IPS-11a (cell line): ENCODE measurements around the gene CA10.

ENCODE experiments used
- H3K4me3 ChIP-seq: one replicate; pipeline ENCODE4 v1.5.1; 2013; ENCODE audit warnings: low read depth, low read length, control low read depth

CA10 gene

DNA sequence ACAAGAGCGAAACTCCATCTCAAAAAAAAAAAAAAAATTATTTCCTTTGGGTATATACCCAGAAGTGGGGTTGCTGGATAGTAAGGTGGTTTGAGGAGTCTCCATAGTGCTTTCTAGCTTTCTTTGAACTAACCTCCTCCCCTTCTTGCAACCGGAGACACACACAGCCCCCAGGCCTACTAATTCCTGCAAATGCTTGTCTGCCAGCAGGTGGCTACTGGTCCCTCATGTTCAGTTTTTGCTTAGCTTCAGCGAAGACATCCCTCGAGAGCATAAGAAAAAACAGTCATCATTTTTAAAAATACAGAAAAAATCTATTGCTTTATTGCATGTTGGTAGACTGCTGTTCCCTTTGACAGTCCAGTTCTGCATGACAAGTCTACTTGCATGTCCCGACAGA is 459.2 kb downstream of the CA10 start:
- no peak overlapping the region for H3K4me3 ChIP-seq

DNA sequence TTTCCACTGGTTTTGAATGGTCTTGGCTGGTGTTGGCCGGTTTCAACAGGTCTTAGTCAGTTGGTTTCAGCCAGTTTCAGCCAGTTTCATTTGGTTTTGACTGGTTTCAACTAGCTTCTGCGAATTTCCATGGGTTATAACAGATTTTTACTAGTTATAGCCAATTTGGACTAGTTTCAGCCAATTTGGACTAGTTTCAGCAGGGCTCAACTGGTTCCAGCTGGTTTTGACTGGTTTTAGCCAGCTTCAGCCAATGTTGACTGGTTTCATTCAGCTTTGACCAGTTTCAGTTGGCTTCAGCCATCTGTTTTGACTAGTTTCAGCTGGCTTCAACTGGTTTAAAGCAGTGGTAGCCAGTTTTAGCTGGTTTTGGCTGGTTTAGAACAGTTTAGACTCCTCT is 465.6 kb downstream of the CA10 start:
- H3K4me3 ChIP-seq: no peak overlapping the region

DNA sequence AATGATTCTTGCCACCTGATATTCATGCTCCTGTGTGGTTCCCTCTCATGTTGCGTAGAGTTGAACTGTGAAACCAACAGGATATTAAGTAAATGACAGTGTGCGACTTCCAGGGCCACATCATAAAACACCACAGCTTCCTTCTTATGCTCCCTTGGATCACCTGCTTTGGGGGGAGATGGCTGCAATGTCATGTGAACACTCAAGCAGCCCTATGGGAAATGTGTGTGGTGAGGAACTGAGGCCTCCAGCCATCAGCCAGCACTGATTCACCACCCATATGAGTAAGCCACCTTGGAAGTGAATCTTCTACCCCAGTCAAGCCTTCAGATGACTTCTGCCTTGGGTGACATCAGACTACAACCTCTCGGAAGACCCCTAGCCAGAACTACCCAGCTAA is 470.6 kb downstream of the CA10 start:
- no peak overlapping the region for H3K4me3 ChIP-seq

DNA sequence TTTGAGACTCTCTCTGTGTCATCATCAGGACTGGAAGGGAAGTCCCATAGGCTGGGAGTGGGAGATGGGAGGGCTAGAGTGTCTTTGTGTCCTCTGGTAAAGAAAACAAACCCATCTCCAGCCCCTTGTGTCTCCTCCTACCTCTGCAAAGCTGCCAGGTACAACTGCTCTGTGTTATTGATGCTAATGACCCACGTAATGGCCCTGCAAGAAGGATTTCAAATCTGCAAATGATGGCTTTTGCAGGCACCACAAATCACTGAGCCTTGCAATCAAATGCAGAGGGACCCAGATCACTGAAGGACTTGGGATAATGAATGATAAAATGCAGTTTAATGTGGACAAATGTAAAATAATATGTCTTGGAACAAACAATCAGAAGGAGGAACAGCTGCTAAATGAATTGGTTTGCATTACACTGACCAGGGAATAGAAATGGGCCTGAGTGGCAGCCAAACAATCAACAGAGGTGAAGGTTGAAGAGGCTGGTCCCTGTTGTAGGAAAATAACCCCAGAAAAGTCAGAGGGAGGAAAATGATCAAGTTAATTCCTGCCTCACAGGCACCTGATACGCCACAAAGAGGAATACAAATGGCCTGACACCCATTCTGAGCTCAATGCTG is 473.1 kb downstream of the CA10 start:
- no peak overlapping the region for H3K4me3 ChIP-seq

DNA sequence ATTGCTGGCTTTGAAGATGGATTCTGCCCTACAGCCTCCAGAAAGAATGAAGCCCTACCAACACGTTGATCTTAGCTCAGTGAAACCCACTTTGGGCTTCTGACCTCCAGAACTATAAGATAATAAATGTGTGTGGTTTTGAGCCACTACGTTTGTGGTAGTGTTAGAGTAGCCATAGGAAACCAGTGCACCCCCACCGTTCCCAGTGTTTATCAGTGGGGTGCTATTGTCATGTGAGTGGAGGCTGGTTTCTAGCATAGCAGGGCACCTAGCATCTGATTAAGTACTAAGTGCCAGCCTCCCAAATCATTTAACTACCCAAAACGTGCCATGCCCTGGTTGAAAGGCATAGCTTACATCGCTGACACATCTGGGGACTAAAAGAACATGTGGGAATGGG is 474.3 kb downstream of the CA10 start:
- H3K4me3 ChIP-seq: no peak overlapping the region

DNA sequence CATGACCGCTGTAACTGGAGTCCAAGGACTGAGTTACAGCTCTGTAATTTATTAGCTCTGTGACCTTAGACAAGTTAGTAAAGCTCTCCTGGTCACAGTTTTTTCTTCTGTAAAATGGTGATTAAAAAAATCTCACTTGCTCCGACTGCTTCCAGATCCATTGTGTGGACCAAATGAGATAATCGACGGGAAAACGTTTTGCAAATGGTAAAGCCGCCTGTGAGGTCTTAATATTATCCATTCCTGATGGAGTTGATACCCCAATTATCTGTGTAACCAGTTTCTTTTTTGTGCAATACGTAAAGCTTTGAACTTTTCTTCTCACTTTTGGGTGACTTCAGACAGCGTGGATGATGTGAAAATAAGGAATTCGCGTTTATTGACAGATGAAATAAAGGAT is 475.2 kb downstream of the CA10 start:
- no peak overlapping the region for H3K4me3 ChIP-seq

DNA sequence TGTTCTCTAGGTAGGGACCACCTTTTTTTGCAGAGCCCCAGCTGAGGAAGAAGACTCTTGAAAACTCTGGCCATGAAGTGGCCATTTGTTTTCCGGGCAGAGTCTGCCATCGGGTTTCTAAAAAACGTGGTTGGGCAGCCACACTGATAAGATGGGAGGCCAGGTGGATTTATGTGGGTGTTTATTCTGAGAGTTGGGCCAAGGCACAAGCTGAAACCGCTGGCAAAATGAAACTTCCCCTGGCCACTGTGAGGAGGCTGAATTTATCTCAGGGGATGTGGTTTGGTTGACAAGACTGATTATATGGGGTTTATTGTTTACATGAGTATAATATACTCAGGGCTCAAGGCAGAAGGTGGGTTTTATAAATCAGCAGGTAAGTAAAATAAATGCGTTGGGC is 476.4 kb downstream of the CA10 start:
- no peak overlapping the region for H3K4me3 ChIP-seq

DNA sequence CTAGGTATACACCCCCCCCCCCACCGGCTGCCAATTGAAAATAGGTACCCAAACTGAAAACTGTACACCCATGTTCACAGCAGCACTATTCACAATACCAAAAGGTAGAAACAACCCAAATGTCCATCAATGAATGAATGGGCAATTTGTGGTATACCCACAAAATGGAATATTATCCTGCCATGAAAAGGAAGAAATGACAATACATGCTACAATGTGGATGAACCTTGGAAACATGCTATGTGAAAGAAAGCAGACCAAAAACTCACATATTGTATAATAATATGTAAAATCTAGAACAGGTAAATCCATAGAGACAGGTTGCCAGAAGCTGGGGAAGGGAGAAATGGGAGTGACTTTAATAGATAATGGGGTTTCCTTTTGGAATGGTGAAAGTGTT is 480.6 kb downstream of the CA10 start:
- H3K4me3 ChIP-seq: no peak overlapping the region

DNA sequence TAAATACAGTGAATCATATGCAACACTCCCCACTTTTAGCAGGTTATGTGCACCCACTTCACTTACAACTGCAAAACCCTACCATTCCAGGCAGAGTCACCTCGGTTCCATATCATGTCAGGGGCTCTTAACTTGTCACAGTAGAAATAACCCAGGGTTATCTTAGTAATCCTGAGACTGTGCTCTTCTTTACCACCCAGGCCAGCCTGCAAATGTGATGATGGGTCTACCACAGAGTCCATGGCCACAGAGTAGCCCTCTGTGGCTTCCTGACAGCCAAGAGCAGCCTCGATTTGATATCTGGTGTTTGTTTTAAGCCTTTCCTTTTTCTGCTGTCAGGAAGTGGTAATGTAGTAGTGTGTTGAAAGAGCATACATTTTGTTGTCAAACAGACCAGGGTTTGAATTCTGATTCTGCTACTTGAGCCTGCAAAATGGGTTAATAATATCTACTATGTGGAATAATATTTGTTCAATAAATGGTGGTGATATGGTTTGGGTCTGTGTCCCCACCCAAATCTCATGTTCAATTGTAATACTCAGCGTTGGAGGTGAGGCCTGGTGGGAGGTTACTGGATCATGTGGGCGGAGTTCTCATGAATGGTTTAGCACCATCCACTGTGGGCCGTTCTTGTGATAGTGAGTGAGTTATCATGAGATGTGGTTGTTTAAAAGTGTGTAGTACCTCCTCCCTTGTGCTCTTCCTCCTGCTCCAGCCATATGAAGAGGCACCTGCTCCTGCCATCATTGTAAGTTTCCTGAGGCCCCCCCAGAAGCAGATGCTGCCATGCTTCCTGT is 481.6 kb downstream of the CA10 start:
- no peak overlapping the region for H3K4me3 ChIP-seq

DNA sequence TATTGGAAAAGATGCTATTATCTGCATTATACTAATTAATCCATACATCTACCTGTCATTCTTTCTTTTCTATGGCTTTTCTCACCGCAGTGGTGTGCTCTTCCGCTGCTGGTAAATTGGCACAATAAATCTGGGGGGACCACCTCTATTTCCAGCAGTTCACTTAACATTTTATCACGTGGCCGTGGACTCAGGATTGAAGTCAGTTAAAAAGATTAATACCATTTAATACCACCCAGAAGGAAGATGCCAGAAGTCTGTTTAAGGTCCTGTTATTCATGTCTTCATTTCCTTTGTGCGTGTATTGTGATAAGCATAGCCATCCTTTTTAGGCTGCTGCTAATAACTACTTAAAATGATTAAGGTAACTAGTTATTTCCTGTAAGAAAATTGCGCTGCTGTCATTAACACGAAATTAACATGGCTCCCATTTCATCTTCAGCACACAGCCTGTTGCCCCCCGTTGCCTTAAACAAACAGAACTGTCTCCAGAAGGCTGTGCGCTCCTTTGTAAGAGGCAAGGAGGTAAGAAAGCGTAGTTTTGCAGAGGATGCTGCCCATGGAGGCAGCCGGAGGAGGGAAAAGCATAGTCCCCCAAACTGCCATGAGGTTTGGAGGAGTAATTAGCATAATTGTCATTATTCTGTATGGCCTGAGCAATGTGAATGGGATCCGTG is 483.8 kb downstream of the CA10 start:
- no peak overlapping the region for H3K4me3 ChIP-seq

DNA sequence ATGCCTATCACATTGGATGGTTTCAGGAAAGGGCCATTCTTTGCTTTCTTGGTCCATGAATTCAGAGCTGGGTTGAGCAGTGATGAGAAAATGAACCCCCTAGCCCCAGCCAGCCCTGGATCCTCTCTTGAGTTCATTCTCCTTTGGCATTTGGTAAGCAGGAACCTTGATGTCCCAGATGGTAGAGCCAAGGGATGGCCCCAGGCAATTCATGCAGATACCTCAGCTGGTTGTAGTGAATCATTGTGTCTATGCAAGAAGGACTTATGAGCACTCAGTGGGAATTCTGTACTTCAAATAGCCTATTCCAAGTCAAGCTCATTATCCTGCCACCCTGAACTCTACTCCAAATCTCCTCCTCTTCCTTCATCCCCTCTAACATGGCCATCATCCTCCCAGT is 485.4 kb downstream of the CA10 start:
- no peak overlapping the region for H3K4me3 ChIP-seq

DNA sequence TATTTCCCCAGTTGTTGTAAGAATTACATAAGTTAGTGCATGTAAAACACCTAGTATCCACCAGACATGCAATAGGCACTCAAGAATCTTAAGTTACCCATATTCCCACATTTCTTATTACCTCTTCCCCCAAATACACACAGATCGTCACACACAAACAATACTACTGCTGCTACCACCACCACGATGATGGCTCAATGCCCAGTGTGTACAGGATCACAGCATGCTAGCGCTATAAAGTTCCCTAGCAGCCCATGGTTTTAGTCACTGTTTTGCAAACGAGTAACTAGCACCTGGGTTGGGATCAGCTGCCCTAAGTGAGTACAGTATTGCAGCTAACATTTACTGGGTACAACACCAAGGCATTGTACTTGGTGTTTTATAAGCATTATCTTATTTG is 486.4 kb downstream of the CA10 start:
- H3K4me3 ChIP-seq: no peak overlapping the region

DNA sequence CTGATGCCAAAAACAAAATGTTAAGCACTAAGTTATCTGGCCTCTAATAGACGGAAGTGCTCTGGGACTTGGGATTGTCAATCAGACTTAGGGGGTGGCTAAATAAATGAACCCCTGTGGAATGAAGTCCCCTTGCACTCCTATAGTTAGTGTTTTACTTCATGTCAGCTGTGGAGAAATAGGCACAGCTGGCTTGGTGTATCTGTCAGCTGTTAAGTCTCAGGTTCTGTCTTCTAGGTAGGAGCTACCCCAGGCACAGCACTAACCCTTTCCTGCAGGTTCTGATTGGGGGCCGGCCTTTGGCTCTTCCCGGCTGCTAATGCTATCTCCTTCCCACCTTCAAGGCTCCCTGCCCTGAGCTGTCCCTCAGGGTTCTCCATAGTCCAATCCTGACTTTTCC is 487.6 kb downstream of the CA10 start:
- no peak overlapping the region for H3K4me3 ChIP-seq

DNA sequence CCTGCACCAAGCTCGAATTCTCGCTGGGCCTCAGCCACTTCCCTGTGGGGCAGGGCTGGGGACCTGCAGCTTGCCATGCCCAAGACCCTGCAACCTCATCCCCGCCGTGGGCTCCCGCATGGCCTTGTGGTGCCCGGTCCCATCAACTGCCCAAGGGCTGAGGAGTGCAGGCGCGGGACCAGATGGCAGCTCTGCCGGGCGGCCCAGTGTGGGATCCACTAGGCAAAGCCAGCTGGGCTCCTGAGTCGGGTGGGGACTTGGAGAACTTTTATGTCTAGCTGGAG is 489.6 kb downstream of the CA10 start:
- H3K4me3 ChIP-seq: no peak overlapping the region

DNA sequence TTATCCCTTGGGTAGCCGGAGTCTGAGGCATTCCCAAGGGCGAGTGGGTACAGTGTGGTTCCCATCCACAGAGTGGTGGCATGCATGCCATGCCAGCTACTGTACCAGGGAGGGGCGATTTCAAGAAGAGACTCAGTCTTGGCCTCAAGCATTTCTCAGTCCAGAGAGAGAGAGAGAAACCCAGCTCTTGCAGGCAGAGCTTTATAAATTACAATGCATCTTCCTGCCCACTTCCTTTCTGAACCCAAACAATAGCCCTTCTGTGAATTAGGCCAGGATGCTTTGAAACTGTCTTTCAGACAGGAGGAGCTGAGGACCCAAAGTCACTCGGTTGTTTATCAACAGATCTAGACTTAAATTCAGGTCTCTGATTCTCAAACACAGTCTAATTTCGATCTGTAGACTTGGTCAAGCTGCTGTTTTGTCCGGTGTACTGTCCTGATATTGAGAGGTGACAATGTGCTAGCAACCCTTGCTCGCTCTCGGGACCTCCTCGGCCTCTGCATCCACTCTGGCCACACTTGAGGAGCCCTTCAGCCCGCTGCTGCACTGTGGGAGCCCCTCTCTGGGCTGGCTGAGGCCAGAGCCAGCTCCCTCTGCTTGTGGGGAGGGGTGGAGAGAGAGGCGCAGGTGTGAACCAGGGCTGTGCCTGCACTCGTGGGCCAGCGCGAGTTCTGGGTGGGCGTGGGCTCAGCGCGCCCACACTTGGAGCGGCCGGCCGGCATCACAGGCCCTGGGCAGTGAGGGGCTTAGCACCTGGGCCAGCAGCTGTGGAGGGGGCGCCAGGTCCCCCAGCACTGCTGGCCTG is 490.2 kb downstream of the CA10 start:
- H3K4me3 ChIP-seq: no peak overlapping the region

DNA sequence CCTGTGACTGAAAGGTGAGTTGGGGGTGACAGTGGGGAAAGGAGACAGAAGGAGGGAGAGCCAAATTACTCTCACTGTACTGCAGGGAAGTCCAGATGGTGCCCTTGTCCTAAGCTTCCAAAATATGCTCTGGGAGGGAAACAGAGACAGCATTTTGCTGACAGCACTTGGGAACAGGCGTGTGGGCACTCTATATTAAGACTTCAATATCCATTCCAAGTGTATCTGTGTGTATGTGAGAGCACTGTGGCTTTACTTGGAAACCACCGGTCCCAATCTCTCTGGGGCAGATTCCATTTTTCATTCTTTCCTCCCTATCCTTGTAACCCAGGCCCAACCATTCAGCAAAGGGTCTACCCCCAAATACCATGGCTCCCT is 490.8 kb downstream of the CA10 start:
- H3K4me3 ChIP-seq: no peak overlapping the region

DNA sequence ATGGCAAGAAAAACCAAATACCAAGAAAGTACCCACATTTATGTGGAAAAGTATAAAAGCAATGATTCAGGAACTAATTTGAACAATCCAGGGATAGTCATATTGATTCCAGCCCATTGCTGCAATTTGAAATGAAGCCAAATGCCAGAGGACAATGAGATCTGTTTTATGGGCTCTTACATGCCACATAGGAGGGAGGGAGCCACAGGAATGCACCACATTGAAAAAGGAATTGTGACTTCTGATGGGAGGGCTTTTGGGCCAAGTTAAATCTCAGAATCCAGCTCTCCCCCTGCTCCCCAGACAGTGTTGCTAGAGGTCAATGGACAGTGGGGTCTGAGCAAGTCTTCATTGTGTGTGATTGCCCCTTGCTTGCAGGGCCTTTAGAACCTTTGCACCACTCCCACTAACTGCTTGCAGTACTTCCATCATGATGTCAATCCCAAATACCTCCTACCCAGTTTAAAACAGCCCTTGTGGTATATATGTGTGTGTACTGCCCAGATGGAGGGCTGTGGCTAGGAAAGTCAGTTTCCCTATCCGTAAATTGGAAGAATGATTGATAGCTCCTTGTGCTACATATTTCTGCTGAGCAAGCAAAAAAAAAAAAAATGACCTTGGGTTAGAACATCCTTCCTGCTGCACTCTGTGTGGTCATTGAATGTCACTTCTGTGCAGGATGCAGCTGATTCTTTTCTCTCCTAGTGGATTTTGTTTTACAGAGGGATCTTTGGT is 491.4 kb downstream of the CA10 start:
- no peak overlapping the region for H3K4me3 ChIP-seq

DNA sequence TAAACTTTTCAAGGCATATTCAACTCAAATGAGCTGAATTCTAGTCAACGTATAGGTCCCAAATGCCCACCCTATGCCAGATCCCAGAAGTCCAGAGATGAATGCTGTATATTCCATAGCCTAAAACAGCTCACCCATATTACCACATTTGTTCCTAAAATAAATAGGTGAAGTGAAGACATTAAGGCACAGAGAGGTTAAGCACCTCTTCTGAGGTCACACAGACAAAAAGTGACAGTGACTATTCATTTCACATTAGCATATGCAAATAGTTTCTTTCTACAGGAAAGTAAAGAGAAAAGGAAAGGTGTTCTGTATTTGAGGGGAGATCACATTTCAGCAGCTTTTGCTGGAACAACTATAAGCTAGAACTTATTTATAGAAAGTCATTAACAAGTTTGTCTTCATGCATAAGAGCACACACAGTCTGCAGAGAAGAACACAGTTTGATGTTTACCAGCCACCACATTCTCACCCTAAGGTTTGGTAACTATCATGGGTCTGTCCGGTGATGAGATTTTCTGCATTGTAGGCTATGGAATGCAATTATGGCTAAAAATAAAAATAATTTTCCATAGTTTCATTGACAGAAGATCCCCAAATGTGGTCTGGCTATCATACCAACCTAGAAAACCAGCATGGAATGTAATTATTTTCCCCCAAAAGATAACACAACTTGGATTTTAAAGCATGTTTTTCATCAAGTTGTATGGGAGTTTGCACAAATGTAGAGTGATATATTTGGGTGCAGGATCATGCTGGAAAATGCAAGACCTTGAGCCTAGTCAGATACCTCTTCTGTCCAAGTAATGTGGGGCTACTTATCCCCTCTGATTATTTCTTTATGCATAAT is 496.1 kb downstream of the CA10 start:
- no peak overlapping the region for H3K4me3 ChIP-seq

DNA sequence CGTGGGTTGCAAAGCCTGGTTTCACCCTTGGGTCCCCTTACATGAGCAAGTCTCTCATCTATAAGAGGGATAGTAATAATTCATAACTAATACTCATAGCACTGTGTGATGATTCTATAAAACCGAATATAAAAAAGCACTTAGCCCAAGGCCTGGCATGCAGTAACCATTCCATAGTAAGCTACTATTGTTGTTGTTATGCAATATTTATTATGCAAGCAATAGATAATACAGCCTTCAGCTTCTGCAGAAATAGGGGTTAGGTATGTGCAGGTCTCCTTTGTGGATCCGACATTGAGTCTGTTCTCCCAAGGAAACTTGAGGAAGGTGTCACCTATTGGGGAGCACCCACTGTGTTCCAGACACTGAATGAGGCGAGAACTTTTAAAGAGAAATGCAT is 497.1 kb downstream of the CA10 start:
- no peak overlapping the region for H3K4me3 ChIP-seq

DNA sequence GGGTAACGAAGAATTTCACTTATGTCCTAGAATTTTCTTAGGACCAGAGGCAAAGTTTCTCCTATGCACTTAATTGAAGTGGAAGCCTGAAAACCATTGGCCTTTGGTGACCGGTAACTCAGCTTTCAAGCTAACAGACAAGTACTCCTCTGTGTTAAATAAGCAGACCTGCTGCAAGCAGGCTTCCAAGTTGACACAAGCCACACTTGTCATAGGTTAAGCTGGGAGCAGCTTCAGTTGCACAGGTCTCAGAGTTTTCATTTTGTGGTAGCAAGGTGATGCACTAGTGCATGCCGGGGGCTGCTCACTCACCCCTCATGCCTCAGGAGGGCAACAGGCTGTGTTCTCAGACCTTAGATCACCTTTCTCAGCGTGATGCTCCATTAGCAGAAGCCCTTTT is 498.2 kb downstream of the CA10 start:
- H3K4me3 ChIP-seq: no peak overlapping the region
